SK-N-SH (cell line): ENCODE measurements around the gene WDR82.

Source experiments
- EP300 ChIP-seq, 2 experiments: IDR thresholded peaks; 2 replicates each; pipeline versions ENCODE4 v1.4.0 to v1.6.1; 2012; ENCODE audit warnings: borderline replicate concordance in 1 of 2, low read depth in 1 of 2, low read length in 1 of 2
- EZH2phosphoT487 ChIP-seq: fragments of 200-600 bp; sonication (generic); IDR thresholded peaks from 2 replicates; pipeline ENCODE4 v1.6.1; 2017; ENCODE audit warnings: low read depth, mixed run types, mild to moderate bottlenecking, antibody characterized with exemption, moderate library complexity, borderline replicate concordance
- FOSL2 ChIP-seq: IDR thresholded peaks from 2 replicates; pipeline ENCODE4 v1.4.0; 2012; ENCODE audit warnings: low read depth, mild to moderate bottlenecking, moderate library complexity, borderline replicate concordance
- JUND ChIP-seq: IDR thresholded peaks from 2 replicates; pipeline ENCODE4 v1.4.0; 2012
- NFIC ChIP-seq: IDR thresholded peaks from 2 replicates; pipeline ENCODE4 v1.4.0; 2012; ENCODE audit warnings: borderline replicate concordance
- POLR2AphosphoS5 ChIP-seq: IDR thresholded peaks from 2 replicates; pipeline ENCODE4 v1.6.1; 2012; ENCODE audit warnings: low read depth, low read length
- SIN3A ChIP-seq: IDR thresholded peaks from 2 replicates; pipeline ENCODE4 v1.6.1; 2012; ENCODE audit warnings: low read depth, mild to moderate bottlenecking, low read length, moderate library complexity, borderline replicate concordance
- YY1 ChIP-seq: IDR thresholded peaks from 2 replicates; pipeline ENCODE4 v1.4.0; 2012; ENCODE audit warnings: low read depth, mild to moderate bottlenecking
- TF ChIP-seq, protein P1 (sequence below): fragments of 200-600 bp; sonication (generic); IDR thresholded peaks from 2 replicates; pipeline ENCODE4 v1.6.1; 2017; ENCODE audit warnings: antibody characterized with exemption, mild to moderate bottlenecking, moderate library complexity
- TF ChIP-seq, protein P2 (sequence below): IDR thresholded peaks from 2 replicates; pipeline ENCODE4 v1.4.0; 2012; ENCODE audit warnings: low read depth, borderline replicate concordance
- TF ChIP-seq, protein P3 (sequence below): IDR thresholded peaks from 2 replicates; pipeline ENCODE4; 2012
- TF ChIP-seq, protein P4 (sequence below): IDR thresholded peaks from 2 replicates; pipeline ENCODE4 v1.6.1; 2012; ENCODE audit warnings: mild to moderate bottlenecking, low read depth, low read length, moderate library complexity

DNA sequence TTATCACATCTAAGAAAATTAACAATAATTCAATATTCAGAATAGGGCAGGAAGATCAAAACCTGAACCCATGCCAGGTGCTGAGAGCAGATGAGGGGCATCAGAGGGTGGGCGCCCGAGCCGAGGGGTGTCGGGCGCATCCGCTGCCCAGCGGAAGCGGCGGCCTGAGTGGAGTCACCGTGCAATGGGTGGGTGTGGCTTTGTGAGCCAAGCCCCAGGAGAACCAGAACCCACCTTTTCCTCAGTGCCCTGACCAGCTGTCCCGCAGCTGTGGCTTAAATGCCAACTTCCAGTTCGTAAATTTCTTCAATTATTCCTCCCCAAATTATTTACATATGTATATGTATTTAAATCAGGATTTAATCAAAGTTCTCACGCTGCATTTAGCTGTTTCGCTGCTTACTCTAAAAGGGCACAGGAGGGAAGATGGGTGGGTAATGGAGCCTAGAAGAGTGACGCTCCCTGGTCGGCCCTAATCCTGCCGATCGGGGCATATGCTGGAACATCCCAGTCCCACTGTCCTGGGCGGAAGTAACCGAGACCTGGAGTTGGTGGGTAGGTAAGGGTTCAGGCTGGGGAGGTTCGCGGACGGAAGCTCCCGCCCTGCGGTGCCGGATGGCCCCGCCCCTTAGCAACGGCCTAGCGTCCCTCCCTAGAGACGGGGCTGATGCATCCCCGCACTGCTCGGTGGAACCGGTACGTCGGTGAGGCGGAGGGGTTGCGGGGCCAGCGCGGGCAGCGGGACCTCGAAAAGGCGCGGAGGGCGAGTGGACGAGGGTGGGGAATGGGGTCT lies 39.0 kb upstream of the WDR82 start:
- TF ChIP-seq JUND (no peak), EZH2phosphoT487 (no peak), EP300 (IDR thresholded peaks at IDR 0.05; ENCODE audit: borderline replicate concordance in 1 of 2, low read depth in 1 of 2, low read length in 1 of 2) (no peak), SIN3A (no peak), FOSL2 (no peak), YY1 (no peak), POLR2AphosphoS5 (0 out of 2 replicates have a peak, but pooled peaks have one; percentile 18), NFIC (no peak)
- TF ChIP-seq, protein P1, sequence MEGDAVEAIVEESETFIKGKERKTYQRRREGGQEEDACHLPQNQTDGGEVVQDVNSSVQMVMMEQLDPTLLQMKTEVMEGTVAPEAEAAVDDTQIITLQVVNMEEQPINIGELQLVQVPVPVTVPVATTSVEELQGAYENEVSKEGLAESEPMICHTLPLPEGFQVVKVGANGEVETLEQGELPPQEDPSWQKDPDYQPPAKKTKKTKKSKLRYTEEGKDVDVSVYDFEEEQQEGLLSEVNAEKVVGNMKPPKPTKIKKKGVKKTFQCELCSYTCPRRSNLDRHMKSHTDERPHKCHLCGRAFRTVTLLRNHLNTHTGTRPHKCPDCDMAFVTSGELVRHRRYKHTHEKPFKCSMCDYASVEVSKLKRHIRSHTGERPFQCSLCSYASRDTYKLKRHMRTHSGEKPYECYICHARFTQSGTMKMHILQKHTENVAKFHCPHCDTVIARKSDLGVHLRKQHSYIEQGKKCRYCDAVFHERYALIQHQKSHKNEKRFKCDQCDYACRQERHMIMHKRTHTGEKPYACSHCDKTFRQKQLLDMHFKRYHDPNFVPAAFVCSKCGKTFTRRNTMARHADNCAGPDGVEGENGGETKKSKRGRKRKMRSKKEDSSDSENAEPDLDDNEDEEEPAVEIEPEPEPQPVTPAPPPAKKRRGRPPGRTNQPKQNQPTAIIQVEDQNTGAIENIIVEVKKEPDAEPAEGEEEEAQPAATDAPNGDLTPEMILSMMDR: no peak
- TF ChIP-seq, protein P2, sequence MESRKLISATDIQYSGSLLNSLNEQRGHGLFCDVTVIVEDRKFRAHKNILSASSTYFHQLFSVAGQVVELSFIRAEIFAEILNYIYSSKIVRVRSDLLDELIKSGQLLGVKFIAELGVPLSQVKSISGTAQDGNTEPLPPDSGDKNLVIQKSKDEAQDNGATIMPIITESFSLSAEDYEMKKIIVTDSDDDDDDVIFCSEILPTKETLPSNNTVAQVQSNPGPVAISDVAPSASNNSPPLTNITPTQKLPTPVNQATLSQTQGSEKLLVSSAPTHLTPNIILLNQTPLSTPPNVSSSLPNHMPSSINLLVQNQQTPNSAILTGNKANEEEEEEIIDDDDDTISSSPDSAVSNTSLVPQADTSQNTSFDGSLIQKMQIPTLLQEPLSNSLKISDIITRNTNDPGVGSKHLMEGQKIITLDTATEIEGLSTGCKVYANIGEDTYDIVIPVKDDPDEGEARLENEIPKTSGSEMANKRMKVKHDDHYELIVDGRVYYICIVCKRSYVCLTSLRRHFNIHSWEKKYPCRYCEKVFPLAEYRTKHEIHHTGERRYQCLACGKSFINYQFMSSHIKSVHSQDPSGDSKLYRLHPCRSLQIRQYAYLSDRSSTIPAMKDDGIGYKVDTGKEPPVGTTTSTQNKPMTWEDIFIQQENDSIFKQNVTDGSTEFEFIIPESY: no peak
- TF ChIP-seq, protein P3, sequence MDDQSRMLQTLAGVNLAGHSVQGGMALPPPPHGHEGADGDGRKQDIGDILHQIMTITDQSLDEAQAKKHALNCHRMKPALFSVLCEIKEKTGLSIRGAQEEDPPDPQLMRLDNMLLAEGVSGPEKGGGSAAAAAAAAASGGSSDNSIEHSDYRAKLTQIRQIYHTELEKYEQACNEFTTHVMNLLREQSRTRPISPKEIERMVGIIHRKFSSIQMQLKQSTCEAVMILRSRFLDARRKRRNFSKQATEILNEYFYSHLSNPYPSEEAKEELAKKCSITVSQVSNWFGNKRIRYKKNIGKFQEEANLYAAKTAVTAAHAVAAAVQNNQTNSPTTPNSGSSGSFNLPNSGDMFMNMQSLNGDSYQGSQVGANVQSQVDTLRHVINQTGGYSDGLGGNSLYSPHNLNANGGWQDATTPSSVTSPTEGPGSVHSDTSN: no peak
- TF ChIP-seq, protein P4, sequence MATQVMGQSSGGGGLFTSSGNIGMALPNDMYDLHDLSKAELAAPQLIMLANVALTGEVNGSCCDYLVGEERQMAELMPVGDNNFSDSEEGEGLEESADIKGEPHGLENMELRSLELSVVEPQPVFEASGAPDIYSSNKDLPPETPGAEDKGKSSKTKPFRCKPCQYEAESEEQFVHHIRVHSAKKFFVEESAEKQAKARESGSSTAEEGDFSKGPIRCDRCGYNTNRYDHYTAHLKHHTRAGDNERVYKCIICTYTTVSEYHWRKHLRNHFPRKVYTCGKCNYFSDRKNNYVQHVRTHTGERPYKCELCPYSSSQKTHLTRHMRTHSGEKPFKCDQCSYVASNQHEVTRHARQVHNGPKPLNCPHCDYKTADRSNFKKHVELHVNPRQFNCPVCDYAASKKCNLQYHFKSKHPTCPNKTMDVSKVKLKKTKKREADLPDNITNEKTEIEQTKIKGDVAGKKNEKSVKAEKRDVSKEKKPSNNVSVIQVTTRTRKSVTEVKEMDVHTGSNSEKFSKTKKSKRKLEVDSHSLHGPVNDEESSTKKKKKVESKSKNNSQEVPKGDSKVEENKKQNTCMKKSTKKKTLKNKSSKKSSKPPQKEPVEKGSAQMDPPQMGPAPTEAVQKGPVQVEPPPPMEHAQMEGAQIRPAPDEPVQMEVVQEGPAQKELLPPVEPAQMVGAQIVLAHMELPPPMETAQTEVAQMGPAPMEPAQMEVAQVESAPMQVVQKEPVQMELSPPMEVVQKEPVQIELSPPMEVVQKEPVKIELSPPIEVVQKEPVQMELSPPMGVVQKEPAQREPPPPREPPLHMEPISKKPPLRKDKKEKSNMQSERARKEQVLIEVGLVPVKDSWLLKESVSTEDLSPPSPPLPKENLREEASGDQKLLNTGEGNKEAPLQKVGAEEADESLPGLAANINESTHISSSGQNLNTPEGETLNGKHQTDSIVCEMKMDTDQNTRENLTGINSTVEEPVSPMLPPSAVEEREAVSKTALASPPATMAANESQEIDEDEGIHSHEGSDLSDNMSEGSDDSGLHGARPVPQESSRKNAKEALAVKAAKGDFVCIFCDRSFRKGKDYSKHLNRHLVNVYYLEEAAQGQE: no peak
